ENCODE measurements around the gene ARFGAP2. TPM values are rescaled to one million over a fixed set of nuclear protein-coding genes. Genes with fewer than 3 reads are reported as not detected.
"Not testable (repeated sequence)": the region's sequence is repeated elsewhere in the genome, so short reads cannot be mapped to it uniquely, and the experiment has no call there.

Gene ARFGAP2
- total RNA-seq, 2 experiments from 2014 or later = 108 to 113 TPM

DNA sequence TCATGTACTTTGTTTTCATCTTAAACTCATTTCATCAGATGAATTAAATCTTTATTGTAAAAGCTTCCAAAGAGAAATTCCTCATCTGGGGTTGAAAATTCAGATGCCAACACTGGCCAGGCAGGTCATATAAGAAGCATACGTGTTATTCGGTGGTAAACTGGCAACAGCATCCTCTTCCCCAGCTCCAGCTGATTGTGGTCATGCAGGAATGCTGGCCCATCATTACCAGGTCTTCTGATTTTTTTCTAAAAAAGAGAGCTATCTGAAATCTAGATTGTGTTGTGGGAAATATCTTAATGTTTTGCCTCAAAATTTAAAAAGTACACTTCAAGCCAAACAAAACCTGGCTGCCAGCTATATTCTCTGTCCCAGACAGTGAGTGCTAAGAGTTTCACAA, 53.6 kb downstream of the ARFGAP2 start:
- H3K4me1 Mint-ChIP-seq = no peaks in the 10 kb centered on the region
- H3K27ac Mint-ChIP-seq = no peak overlapping the region
- POLR2A ChIA-PET = no interaction called here
- no peak overlapping the region for H3K4me3 Mint-ChIP-seq
- H3K36me3 Mint-ChIP-seq = no peaks in the 10 kb centered on the region
- H3K9me3 Mint-ChIP-seq = no peaks in the 10 kb centered on the region
- no peaks in the 10 kb centered on the region for H3K27me3 Mint-ChIP-seq
- ATAC-seq (ENCODE audit: low read depth) (no peak), DNase-seq (no peak)

DNA sequence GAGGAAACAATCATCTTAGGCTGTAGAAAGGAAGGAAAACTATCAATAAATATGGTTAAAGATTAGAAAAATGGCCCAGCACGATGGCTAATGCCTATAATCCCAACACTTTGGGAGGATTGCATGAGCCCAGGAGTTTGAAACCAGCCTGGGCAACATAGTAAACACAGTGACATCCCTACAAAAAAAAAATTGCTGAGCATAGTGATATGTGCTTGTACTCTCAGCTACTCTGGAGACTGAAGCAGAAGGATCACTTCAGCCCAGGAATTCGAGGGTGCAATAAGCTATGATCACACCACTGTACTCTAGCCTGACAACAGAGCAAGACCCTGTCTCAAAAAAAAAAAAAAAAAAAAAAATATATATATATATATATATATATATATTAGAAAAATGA, 54.9 kb downstream of the ARFGAP2 start:
- DNase-seq (no peak), ATAC-seq (ENCODE audit: low read depth) (no peak)
- Mint-ChIP-seq H3K27ac (no peak overlapping the region), H3K9me3 (no peaks in the 10 kb centered on the region), H3K27me3 (no peaks in the 10 kb centered on the region), H3K4me3 (no peak overlapping the region), H3K4me1 (no peaks in the 10 kb centered on the region), H3K36me3 (no peaks in the 10 kb centered on the region)
- POLR2A ChIA-PET = no interaction called here

DNA sequence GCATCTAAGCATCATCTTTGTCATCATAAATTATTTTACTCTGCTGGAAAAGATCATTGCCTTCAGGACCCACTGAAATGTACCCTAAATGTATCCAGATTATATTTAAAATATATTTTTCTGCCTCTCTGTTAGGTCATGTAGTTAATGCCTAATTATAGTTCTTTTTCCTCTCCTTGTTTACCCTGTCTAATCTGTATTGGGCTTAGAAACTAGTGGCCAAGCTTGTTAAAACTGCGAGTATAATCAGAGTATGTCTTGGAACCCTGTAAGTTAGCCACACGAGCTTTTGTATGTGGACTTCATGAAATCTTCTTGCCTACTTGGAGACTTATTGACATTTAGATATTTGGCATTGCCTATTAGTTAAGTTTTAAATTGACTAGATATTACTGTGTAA, 55.6 kb downstream of the ARFGAP2 start:
- no peak overlapping the region for H3K27ac Mint-ChIP-seq
- no peak for ATAC-seq (ENCODE audit: low read depth)
- H3K27me3 Mint-ChIP-seq = no peaks in the 10 kb centered on the region
- no peaks in the 10 kb centered on the region for H3K9me3 Mint-ChIP-seq
- DNase-seq = no peak
- H3K36me3 Mint-ChIP-seq = no peaks in the 10 kb centered on the region
- H3K4me3 Mint-ChIP-seq = no peak overlapping the region
- no peaks in the 10 kb centered on the region for H3K4me1 Mint-ChIP-seq
- POLR2A ChIA-PET = no interaction called here

DNA sequence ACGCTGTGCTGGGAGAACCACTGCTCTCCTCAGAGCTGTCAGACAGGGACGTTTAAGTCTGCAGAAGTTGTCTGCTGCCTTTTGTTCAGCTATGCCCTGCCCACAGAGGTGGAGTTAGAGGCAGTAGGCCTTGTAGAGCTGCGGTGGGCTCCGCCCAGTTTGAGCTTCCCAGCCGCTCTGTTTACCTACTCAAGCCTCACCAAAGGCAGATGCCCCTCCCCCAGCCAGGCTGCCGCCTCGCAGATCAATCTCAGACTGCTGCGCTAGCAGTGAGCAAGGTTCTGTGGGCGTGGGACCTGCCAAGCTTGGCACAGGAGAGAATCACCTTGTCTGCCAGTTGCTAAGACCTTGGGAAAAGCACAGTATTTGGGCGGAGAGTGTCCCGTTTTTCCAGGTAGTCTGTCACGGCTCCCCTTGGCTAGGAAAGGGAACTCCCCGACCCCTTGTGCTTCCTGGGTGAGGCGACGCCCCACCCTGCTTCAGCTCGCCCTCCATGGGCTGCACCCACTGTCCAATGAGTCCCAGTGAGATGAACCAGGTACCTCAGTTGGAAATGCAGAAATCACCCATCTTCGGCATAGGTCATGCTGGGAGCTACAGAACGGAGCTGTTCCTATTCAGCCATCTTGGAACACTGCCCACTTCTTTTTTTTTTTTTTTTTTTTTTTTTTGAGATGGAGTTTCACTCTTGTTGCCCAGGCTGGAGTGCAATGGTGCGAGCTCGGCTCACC, 57.6 kb downstream of the ARFGAP2 start:
- ATAC-seq (ENCODE audit: low read depth); H3K36me3 Mint-ChIP-seq; H3K4me1 Mint-ChIP-seq; H3K4me3 Mint-ChIP-seq; H3K9me3 Mint-ChIP-seq; POLR2A ChIA-PET; DNase-seq; H3K27me3 Mint-ChIP-seq; H3K27ac Mint-ChIP-seq: not testable (repeated sequence)

Small RNAs within 50 kb of the gene (microRNA-seq; reads per million reads assigned to microRNA genes)
- gene MIR6745 = not detected

Other genes with a start within 250 kb of the ARFGAP2 start
- gene CSTPP1, start 240.1 kb downstream of the ARFGAP2 start, total RNA-seq = 10 to 100 TPM; 14.2 to 16.5 TPM
- gene PACSIN3, start 9.6 kb upstream of the ARFGAP2 start, total RNA-seq = 1 to 10 TPM; 1.1 to 1.3 TPM
- gene DDB2, start 38.1 kb upstream of the ARFGAP2 start, total RNA-seq = 100 to 1,000 TPM; 178 to 181 TPM
- gene ACP2, start 71.9 kb upstream of the ARFGAP2 start, total RNA-seq = 10 to 100 TPM; 26.5 to 31.1 TPM
- 10 to 100 TPM; 11.7 to 15.1 TPM for gene NR1H3, start 81.1 kb upstream of the ARFGAP2 start, total RNA-seq
- 100 to 1,000 TPM; 113 to 114 TPM for gene MADD, start 93.3 kb upstream of the ARFGAP2 start, total RNA-seq
- gene MYBPC3, start 175.8 kb upstream of the ARFGAP2 start, total RNA-seq = under 1 TPM in 1 of 2 experiments, not detected in 1; 0.11 TPM
- gene SPI1, start 201.7 kb upstream of the ARFGAP2 start, total RNA-seq = 1 to 10 TPM; 2.9 to 3.5 TPM
- gene SLC39A13, start 231.7 kb upstream of the ARFGAP2 start, total RNA-seq = 10 to 100 TPM; 33.1 to 38.2 TPM
- 100 to 1,000 TPM; 113 to 115 TPM for gene PSMC3, start 249.6 kb upstream of the ARFGAP2 start, total RNA-seq